Amniotic epithelial cell (primary cell): ENCODE measurements around the gene ZNF280C.
"Not testable (repeated sequence)": the region's sequence is repeated elsewhere in the genome, so short reads cannot be mapped to it uniquely, and the experiment has no call there.

Experiments
- DNase-seq: peaks from one replicate; pipeline ENCODE4 v3.0.0-alpha.2; 2010; ENCODE audit warnings: low read depth

ZNF280C gene, protein sequence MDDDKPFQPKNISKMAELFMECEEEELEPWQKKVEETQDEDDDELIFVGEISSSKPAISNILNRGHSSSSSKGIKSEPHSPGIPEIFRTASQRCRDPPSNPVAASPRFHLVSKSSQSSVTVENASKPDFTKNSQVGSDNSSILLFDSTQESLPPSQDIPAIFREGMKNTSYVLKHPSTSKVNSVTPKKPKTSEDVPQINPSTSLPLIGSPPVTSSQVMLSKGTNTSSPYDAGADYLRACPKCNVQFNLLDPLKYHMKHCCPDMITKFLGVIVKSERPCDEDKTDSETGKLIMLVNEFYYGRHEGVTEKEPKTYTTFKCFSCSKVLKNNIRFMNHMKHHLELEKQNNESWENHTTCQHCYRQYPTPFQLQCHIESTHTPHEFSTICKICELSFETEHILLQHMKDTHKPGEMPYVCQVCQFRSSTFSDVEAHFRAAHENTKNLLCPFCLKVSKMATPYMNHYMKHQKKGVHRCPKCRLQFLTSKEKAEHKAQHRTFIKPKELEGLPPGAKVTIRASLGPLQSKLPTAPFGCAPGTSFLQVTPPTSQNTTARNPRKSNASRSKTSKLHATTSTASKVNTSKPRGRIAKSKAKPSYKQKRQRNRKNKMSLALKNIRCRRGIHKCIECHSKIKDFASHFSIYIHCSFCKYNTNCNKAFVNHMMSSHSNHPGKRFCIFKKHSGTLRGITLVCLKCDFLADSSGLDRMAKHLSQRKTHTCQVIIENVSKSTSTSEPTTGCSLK

GRCh38 chrX:130268449-130269170 is at the start of gene ZNF280C:
Gene ZNF280C (minus strand): TSS chrX:130268899. CDS start chrX:130260449, 8,450 bp downstream.
- DNase-seq: peak; percentile 93

GRCh38 chrX:130304587-130305368 is 36.1 kb upstream of the ZNF280C start:
- DNase-seq: no peak

DNA sequence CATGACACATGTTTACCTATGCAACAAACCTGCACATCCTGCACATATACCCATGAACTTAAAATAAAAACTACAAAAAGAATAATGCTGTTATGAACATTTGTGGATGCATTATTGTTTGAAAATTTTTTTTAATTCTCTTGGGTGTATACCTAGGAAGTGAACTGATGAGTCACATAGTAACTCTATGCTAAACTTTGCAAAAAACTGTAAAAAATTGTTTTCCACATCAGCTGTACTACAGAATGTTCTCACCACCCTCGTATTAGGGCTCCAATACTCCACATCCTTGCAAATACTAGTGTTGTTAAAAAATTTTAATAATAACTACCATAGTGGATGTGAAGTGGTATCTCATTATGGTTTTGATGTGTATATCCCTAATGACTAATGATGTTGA is 33.3 kb upstream of the ZNF280C start:
- DNase-seq: no peak

DNA sequence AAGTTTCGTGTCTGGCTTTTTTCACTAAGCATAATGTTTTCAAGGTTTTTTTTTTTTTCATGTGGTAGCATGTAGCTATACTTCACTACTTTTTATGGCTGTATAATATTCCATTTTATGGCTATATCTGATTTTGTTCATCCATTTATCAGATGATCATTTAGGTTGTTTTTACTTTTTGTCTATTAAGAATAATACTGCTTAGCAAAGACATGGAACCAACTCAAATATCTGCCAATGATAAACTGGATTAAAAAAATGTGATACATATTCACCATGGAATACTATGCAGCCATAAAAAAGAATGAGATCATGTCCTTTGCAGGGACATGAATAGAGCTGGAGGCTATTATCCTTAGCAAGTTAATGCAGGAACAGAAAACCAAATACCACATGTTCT is 32.7 kb upstream of the ZNF280C start:
- no peak for DNase-seq

- DNase-seq: no peak
Observed at GRCh38 chrX:130300010-130300282, 31.2 kb upstream of the ZNF280C start.

- DNase-seq: no peak
Observed at GRCh38 chrX:130299279-130300009, 30.7 kb upstream of the ZNF280C start.

DNA sequence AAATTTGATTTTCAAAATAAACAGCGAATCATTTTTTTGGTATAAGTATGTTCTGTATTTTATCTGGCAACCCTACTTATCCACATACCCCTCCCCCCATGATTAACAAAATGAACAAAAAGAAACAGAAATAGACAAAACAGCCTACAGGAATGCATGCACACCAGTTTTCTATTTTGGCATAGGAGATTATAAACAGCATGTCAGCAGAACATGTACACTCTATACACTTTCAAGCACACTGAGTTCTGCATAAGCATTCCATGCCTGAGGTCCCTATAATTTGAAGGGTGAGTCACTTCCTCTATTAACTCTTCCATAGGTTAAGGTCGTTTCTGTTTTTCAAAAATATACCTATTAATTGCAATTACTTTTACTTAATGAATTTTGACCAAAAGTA is 28.0 kb upstream of the ZNF280C start:
- no peak for DNase-seq

- DNase-seq: no peak
Observed at GRCh38 chrX:130296297-130296678, 27.6 kb upstream of the ZNF280C start.

- DNase-seq: no peak
Observed at GRCh38 chrX:130295519-130296296, 27.0 kb upstream of the ZNF280C start.

DNA sequence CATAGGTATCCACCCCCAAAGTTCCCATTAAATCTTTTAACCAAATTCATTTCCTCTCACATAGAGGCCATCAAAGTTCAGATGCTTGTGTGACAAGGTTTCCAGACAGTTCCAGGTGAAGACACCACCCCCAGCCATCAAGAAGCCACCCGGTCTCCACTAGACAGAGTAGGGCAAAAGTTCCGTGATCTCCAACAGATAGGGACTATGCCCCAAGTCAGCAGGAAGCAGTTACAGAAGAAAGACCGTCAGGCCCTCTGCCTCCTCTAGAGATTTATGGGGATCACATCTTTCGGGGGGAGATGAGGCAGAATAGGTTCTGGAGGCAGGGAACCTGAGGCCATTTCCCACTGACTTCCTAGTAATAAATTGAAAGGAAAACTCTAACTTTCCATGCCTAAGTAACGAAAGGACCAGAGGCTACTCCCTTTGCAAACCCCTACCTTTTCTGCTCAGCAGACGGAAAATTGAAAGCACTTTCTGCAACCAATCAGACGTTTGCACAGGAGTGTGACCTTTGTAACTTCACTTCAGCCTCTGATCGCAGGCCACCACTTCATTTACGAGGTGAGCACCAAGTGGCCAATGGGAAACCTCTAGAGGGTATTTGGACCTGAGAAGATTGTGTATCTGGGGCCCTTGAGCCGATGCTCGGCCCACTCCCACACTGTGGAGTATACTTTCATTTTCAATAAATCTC is 18.5 kb upstream of the ZNF280C start:
- DNase-seq: no peak

- no peak for DNase-seq
Observed at GRCh38 chrX:130285710-130286109, 17.0 kb upstream of the ZNF280C start.

DNA sequence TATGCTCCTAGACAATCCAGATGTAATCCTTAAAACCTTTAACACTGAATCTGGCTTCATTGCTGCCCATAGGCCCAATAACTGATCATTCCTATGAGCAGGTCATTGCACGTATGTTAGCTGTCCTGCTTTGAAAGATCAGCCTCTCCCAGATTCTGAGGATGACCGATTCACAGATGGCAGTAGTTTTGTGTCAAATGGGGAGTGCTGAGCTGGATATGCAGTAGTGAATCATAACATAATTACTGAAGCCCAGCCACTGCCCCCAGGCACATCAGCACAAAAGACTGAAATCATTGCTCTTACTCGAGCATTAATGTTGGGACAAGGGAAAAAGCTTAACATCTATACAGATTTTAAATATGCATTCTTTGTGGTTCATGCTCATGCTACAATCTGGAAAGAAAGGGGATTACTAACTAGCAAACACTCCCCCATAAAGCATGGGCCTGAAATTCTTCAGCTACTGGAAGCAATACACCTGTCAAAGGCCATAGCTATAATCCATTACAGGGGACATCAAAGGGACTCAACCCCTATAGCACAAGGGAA is 16.4 kb upstream of the ZNF280C start:
- DNase-seq: no peak

GRCh38 chrX:130282151-130282550 is 13.5 kb upstream of the ZNF280C start:
- DNase-seq: no peak

DNA sequence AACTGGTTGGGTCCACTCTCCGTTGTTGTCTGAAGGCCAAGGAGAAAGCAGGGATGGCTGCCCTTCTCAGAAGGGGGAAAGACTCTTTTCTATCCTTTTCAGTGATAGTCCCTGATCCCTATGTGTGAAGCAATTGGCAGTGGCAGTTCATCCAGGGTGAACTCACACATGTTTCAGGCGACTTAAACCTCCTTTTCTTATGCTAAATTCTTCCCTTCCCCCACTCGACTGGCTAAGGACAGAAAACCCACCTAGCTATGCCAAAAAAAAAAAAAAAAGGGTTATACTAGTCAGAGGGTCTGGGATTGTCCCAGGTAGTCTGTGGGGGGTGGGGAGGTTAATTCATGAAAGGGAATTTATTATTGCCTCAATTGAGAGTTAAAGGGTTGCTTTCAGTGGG is 12.2 kb upstream of the ZNF280C start:
- no peak for DNase-seq

DNA sequence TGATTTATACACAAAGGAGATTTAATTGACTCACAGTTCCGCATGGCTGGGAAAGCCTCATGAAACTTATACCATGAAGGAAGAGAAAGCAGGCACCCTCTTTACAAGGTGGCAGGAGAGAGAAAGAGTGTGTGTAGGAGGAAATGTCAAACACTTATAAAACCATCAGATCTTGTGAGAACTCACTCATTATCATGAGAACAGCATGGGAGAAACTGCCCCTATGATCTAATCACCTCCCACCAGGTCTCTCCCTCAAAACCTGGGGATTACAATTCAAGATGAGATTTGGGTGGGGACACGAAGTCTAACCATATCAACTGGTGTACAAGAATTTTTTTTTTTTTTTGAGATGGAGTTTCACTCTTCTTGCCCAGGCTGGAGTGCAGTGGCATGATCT is 3.6 kb upstream of the ZNF280C start:
- not testable (repeated sequence) for DNase-seq

- not testable (repeated sequence) for DNase-seq
Observed at GRCh38 chrX:130269391-130269790, 692 bp upstream of the ZNF280C start.

- no peak for DNase-seq
Observed at GRCh38 chrX:130267956-130268448, 697 bp downstream of the ZNF280C start.

- peak; percentile 13 for DNase-seq
Observed at GRCh38 chrX:130264573-130264972, 4.1 kb downstream of the ZNF280C start.

DNA sequence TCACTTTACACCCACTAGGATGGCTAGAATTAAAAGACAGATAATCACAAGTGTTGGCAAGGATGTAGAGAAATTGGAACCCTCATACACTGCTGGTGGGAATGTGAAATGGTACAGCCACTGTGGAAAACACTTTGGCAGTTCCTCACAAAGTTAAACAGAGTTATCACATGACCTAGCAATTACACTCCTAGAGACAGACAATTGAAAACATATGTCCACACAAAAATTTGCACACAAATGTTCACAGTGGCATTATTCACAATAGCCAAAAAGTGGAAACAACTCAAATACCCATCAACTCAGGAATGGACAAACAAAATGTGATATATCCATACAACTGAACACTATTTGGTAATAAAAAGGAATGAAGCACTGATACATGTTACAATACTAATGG is 5.7 kb downstream of the ZNF280C start:
- DNase-seq: no peak

- no peak for DNase-seq
Observed at GRCh38 chrX:130262231-130262630, 6.5 kb downstream of the ZNF280C start.
